Measurements from ENCODE around the gene LAMA1. TPM values are rescaled to one million over a fixed set of nuclear protein-coding genes. Genes with fewer than 3 reads are reported as not detected.

The LAMA1 gene
- total and polyA plus RNA-seq, 2 of the 8 experiments (the other 6 are each of a cell fraction or from before 2014, with no cell fraction given) = 30.4 to 48.7 TPM

DNA sequence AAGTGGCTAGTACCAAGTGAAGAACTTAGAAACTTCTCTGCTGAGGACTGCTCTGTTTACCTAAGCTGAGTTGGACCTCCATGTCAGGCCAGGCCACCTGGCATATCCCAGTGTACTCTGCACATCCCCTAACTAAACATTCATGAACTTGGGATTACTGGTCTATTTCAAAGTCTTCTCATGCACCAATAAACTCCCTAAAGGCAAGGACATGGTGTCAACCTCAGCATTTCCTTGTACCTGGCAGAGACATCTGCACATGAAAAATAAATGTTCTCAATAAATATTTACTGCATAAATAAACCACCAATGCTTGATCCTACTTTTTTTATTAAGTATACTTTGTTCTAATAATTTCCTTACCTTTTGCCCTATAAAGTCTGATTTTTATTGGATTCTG, 124.8 kb downstream of the LAMA1 start (continued):
- TF ChIP-seq, protein P1, sequence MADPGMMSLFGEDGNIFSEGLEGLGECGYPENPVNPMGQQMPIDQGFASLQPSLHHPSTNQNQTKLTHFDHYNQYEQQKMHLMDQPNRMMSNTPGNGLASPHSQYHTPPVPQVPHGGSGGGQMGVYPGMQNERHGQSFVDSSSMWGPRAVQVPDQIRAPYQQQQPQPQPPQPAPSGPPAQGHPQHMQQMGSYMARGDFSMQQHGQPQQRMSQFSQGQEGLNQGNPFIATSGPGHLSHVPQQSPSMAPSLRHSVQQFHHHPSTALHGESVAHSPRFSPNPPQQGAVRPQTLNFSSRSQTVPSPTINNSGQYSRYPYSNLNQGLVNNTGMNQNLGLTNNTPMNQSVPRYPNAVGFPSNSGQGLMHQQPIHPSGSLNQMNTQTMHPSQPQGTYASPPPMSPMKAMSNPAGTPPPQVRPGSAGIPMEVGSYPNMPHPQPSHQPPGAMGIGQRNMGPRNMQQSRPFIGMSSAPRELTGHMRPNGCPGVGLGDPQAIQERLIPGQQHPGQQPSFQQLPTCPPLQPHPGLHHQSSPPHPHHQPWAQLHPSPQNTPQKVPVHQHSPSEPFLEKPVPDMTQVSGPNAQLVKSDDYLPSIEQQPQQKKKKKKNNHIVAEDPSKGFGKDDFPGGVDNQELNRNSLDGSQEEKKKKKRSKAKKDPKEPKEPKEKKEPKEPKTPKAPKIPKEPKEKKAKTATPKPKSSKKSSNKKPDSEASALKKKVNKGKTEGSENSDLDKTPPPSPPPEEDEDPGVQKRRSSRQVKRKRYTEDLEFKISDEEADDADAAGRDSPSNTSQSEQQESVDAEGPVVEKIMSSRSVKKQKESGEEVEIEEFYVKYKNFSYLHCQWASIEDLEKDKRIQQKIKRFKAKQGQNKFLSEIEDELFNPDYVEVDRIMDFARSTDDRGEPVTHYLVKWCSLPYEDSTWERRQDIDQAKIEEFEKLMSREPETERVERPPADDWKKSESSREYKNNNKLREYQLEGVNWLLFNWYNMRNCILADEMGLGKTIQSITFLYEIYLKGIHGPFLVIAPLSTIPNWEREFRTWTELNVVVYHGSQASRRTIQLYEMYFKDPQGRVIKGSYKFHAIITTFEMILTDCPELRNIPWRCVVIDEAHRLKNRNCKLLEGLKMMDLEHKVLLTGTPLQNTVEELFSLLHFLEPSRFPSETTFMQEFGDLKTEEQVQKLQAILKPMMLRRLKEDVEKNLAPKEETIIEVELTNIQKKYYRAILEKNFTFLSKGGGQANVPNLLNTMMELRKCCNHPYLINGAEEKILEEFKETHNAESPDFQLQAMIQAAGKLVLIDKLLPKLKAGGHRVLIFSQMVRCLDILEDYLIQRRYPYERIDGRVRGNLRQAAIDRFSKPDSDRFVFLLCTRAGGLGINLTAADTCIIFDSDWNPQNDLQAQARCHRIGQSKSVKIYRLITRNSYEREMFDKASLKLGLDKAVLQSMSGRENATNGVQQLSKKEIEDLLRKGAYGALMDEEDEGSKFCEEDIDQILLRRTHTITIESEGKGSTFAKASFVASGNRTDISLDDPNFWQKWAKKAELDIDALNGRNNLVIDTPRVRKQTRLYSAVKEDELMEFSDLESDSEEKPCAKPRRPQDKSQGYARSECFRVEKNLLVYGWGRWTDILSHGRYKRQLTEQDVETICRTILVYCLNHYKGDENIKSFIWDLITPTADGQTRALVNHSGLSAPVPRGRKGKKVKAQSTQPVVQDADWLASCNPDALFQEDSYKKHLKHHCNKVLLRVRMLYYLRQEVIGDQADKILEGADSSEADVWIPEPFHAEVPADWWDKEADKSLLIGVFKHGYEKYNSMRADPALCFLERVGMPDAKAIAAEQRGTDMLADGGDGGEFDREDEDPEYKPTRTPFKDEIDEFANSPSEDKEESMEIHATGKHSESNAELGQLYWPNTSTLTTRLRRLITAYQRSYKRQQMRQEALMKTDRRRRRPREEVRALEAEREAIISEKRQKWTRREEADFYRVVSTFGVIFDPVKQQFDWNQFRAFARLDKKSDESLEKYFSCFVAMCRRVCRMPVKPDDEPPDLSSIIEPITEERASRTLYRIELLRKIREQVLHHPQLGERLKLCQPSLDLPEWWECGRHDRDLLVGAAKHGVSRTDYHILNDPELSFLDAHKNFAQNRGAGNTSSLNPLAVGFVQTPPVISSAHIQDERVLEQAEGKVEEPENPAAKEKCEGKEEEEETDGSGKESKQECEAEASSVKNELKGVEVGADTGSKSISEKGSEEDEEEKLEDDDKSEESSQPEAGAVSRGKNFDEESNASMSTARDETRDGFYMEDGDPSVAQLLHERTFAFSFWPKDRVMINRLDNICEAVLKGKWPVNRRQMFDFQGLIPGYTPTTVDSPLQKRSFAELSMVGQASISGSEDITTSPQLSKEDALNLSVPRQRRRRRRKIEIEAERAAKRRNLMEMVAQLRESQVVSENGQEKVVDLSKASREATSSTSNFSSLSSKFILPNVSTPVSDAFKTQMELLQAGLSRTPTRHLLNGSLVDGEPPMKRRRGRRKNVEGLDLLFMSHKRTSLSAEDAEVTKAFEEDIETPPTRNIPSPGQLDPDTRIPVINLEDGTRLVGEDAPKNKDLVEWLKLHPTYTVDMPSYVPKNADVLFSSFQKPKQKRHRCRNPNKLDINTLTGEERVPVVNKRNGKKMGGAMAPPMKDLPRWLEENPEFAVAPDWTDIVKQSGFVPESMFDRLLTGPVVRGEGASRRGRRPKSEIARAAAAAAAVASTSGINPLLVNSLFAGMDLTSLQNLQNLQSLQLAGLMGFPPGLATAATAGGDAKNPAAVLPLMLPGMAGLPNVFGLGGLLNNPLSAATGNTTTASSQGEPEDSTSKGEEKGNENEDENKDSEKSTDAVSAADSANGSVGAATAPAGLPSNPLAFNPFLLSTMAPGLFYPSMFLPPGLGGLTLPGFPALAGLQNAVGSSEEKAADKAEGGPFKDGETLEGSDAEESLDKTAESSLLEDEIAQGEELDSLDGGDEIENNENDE (IDR thresholded peaks at IDR 0.05; ENCODE audit: insufficient replicate concordance, low read length) = no peak
- TF ChIP-seq YY1 (IDR thresholded peaks at IDR 0.05; ENCODE audit: low read depth, low read length) = no peak
- TF ChIP-seq KDM1A (IDR thresholded peaks at IDR 0.05; ENCODE audit: borderline replicate concordance, low read length) = no peak
- TF ChIP-seq RXRA (IDR thresholded peaks at IDR 0.05; ENCODE audit: insufficient read depth, low read depth, low read length) = no peak
- no peak for TF ChIP-seq CHD2 (IDR thresholded peaks at IDR 0.05; ENCODE audit: low read length)
- TF ChIP-seq HDAC6 (IDR thresholded peaks at IDR 0.05; ENCODE audit: low read depth, low read length) = no peak
- no peak for TF ChIP-seq RAD21 (IDR thresholded peaks at IDR 0.05 in 1 of 2, conservative IDR thresholded peaks at IDR 0.05 in 1 of 2; ENCODE audit: low read depth in 2 of 2, low read length in 2 of 2)

Data from H1 (cell line).